ENCODE results near the gene TSPEAR.
"Not testable (repeated sequence)": the region's sequence is repeated elsewhere in the genome, so short reads cannot be mapped to it uniquely, and the experiment has no call there.

Gene TSPEAR

GRCh38 chr21:44614161-44614631 is 97.2 kb downstream of the TSPEAR start:
- Histone ChIP-seq H3K9me3 (peaks cover 0 to 23% (median 18%) of the 10 kb centered on the region in 3 donors), H3K36me3 (no peaks in the 10 kb centered on the region), H3K27ac (no peak overlapping the region), H3K4me1 (no peaks in the 10 kb centered on the region), H3K27me3 (peaks cover 0 to 41% of the 10 kb centered on the region in 2 donors), H3K4me3 (no peak overlapping the region)
- no peak for TF ChIP-seq CTCF (IDR thresholded peaks at IDR 0.05)
- no peak for DNase-seq
- intact Hi-C loops (cut with DNase I; ENCODE audit: low total_unique reads): no loop called here

- no peaks in the 10 kb centered on the region for H3K4me1 ChIP-seq
- no peaks in the 10 kb centered on the region for H3K36me3 ChIP-seq
- H3K27ac ChIP-seq: no peak overlapping the region
- H3K4me3 ChIP-seq: no peak overlapping the region
- peaks cover 0 to 24% (median 21%) of the 10 kb centered on the region in 3 donors for H3K9me3 ChIP-seq
- DNase-seq: no peak
- H3K27me3 ChIP-seq: peaks cover 0 to 41% of the 10 kb centered on the region in 2 donors
- no peak for TF ChIP-seq CTCF (IDR thresholded peaks at IDR 0.05)
- intact Hi-C loops (cut with DNase I; ENCODE audit: low total_unique reads): no loop called here
Observed at GRCh38 chr21:44613386-44614155, 97.8 kb downstream of the TSPEAR start.

GRCh38 chr21:44612669-44613229 is 98.6 kb downstream of the TSPEAR start:
- no peak for DNase-seq
- Histone ChIP-seq H3K9me3 (peaks cover 0 to 24% (median 21%) of the 10 kb centered on the region in 3 donors), H3K27ac (no peak overlapping the region), H3K4me1 (no peaks in the 10 kb centered on the region), H3K27me3 (peaks cover 0 to 41% of the 10 kb centered on the region in 2 donors), H3K4me3 (no peak overlapping the region), H3K36me3 (no peaks in the 10 kb centered on the region)
- intact Hi-C loops (cut with DNase I; ENCODE audit: low total_unique reads): no loop called here
- no peak for TF ChIP-seq CTCF (IDR thresholded peaks at IDR 0.05)

- TF ChIP-seq CTCF (IDR thresholded peaks at IDR 0.05): no peak
Observed at GRCh38 chr21:44612029-44612486, 99.3 kb downstream of the TSPEAR start, which contains the start of gene KRTAP10-8. Gene KRTAP10-8 (plus strand): TSS chr21:44612079. CDS start chr21:44612101, 22 bp downstream.

GRCh38 chr21:44611551-44611950 is 99.8 kb downstream of the TSPEAR start:
- intact Hi-C loops (cut with DNase I; ENCODE audit: low total_unique reads): no loop called here
- Histone ChIP-seq H3K27ac (no peak overlapping the region), H3K27me3 (peaks cover 0 to 37% of the 10 kb centered on the region in 2 donors), H3K36me3 (no peaks in the 10 kb centered on the region), H3K4me1 (no peaks in the 10 kb centered on the region), H3K4me3 (no peak overlapping the region), H3K9me3 (peaks cover 0 to 24% (median 21%) of the 10 kb centered on the region in 3 donors)
- no peak for TF ChIP-seq CTCF (IDR thresholded peaks at IDR 0.05)
- DNase-seq: no peak

More at GRCh38 chr21:44612029-44612486, 99.3 kb downstream of the TSPEAR start, which contains the start of gene KRTAP10-8:
- intact Hi-C loops (cut with DNase I; ENCODE audit: low total_unique reads): no loop called here
- Histone ChIP-seq H3K27ac (no peak within 1 kb of the TSS), H3K4me1 (no peaks in the 10 kb centered on the region), H3K27me3 (peaks cover 0 to 39% of the 10 kb centered on the region in 2 donors), H3K36me3 (no peaks in the 10 kb centered on the region), H3K4me3 (no peak within 1 kb of the TSS), H3K9me3 (peaks cover 0 to 24% (median 21%) of the 10 kb centered on the region in 3 donors)
- no peak for DNase-seq

- DNase-seq; H3K4me1 ChIP-seq; intact Hi-C loops (cut with DNase I; ENCODE audit: low total_unique reads); H3K27ac ChIP-seq; H3K4me3 ChIP-seq; H3K36me3 ChIP-seq: not testable (repeated sequence)
- H3K9me3 ChIP-seq: peaks cover 0 to 24% (median 21%) of the 10 kb centered on the region in 3 donors
- H3K27me3 ChIP-seq: peaks cover 0 to 30% of the 10 kb centered on the region in 2 donors
Observed at GRCh38 chr21:44610157-44610843, 101.1 kb downstream of the TSPEAR start.

Measured in tibial artery (tissue), 4 donors.